Activated B cell treated with CpG ODN at 0.5 μM for 24 hours (primary cell): ENCODE measurements around the gene SLC18A3. TPM values are rescaled to one million over a fixed set of nuclear protein-coding genes. Genes with fewer than 3 reads are reported as not detected.

Experiments
- ATAC-seq: fragments of 200-7000 bp; cut with Tn5 transposase; one replicate; pipeline ENCODE4 v1.10.0; 2021; ENCODE audit warnings: low read depth, mild to moderate bottlenecking, moderate library complexity
- CTCF ChIA-PET: fragments of 350-600 bp; sonication (Branson Sonifier 250); formaldehyde crosslinking; loops from one replicate; lab custom pipeline; 2021; ENCODE audit warnings: antibody characterized with exemption; lab: Charles Lee
- POLR2A ChIA-PET: fragments of 350-600 bp; sonication (Branson Sonifier 250); formaldehyde crosslinking; loops from one replicate; lab custom pipeline; 2021; ENCODE audit warnings: antibody characterized with exemption; lab: Charles Lee
- DNase-seq: peaks from one replicate; pipeline ENCODE4 v3.0.0; 2022
- H3K27ac Mint-ChIP-seq: one replicate; pipeline ENCODE4 v1.8.0; 2020; ENCODE audit warnings: mixed read lengths
- H3K27me3 Mint-ChIP-seq: one replicate; pipeline ENCODE4 v1.8.0; 2021; ENCODE audit warnings: mixed read lengths
- H3K36me3 Mint-ChIP-seq: one replicate; pipeline ENCODE4 v1.8.0; 2021; ENCODE audit warnings: low read depth, mixed read lengths
- H3K4me1 Mint-ChIP-seq: one replicate; pipeline ENCODE4 v1.8.0; 2021; ENCODE audit warnings: mixed read lengths
- H3K4me3 Mint-ChIP-seq: one replicate; pipeline ENCODE4 v1.8.0; 2020; ENCODE audit warnings: mild to moderate bottlenecking, mixed read lengths
- H3K9me3 Mint-ChIP-seq: one replicate; pipeline ENCODE4 v1.8.0; 2020; ENCODE audit warnings: mixed read lengths
- CTCF ChIP-seq: fragments of 200-600 bp; IDR thresholded peaks from one replicate; pipeline ENCODE4 v1.8.0; 2022; ENCODE audit warnings: antibody characterized with exemption, mild to moderate bottlenecking
- intact Hi-C: fragments of 100-400 bp; cut with micrococcal nuclease; formaldehyde crosslinking; loops from one replicate; pipeline ENCODE4 v1.15.1; 2024
- total RNA-seq: library from RNA; stranded (reverse); gene quantifications from 2 replicates; pipeline ENCODE4 v1.2.3, GENCODE V29; 2022

Gene SLC18A3
- total RNA-seq, 1 donor from 2014 or later, result not detected

GRCh38 chr10:49625411-49625810 is 15.3 kb downstream of the SLC18A3 start:
- H3K4me1 Mint-ChIP-seq, result no peaks in the 10 kb centered on the region
- ChIA-PET CTCF (no interaction called here), POLR2A (no interaction called here)
- H3K9me3 Mint-ChIP-seq, result no peaks in the 10 kb centered on the region
- H3K36me3 Mint-ChIP-seq, result no peaks in the 10 kb centered on the region
- intact Hi-C loops, result no loop called here
- ATAC-seq, result no peak
- no peak for TF ChIP-seq CTCF
- H3K27me3 Mint-ChIP-seq, result no peaks in the 10 kb centered on the region
- H3K27ac Mint-ChIP-seq, result no peak overlapping the region
- no peak for DNase-seq
- H3K4me3 Mint-ChIP-seq, result no peak overlapping the region

- POLR2A ChIA-PET, result no interaction called here
- Mint-ChIP-seq H3K9me3 (no peaks in the 10 kb centered on the region), H3K27ac (no peak overlapping the region), H3K36me3 (no peaks in the 10 kb centered on the region), H3K4me3 (no peak overlapping the region), H3K27me3 (no peaks in the 10 kb centered on the region), H3K4me1 (no peaks in the 10 kb centered on the region)
- DNase-seq (no peak), ATAC-seq (no peak)
- intact Hi-C loops, result no loop called here
- TF ChIP-seq CTCF, result no peak
- CTCF ChIA-PET, result no interaction called here
Observed at GRCh38 chr10:49627038-49627437, 16.9 kb downstream of the SLC18A3 start.

GRCh38 chr10:49627644-49628247 is 17.6 kb downstream of the SLC18A3 start:
- POLR2A ChIA-PET, result no interaction called here
- no peaks in the 10 kb centered on the region for H3K4me1 Mint-ChIP-seq
- DNase-seq (no peak), ATAC-seq (no peak)
- no peaks in the 10 kb centered on the region for H3K9me3 Mint-ChIP-seq
- H3K27me3 Mint-ChIP-seq, result no peaks in the 10 kb centered on the region
- TF ChIP-seq CTCF, result no peak
- no peak overlapping the region for H3K27ac Mint-ChIP-seq
- intact Hi-C loops, result no loop called here
- H3K36me3 Mint-ChIP-seq, result no peaks in the 10 kb centered on the region
- CTCF ChIA-PET, result no interaction called here
- H3K4me3 Mint-ChIP-seq, result no peak overlapping the region

- no peak for DNase-seq
- Mint-ChIP-seq H3K9me3 (no peaks in the 10 kb centered on the region), H3K4me1 (no peaks in the 10 kb centered on the region), H3K27me3 (no peaks in the 10 kb centered on the region), H3K27ac (no peak overlapping the region), H3K4me3 (no peak overlapping the region), H3K36me3 (no peaks in the 10 kb centered on the region)
- ATAC-seq, result no peak
- intact Hi-C loops, result no loop called here
- POLR2A ChIA-PET, result no interaction called here
- CTCF ChIA-PET, result no interaction called here
- TF ChIP-seq CTCF, result no peak
Observed at GRCh38 chr10:49628599-49628998, 18.5 kb downstream of the SLC18A3 start.

GRCh38 chr10:49629431-49629881 is 19.3 kb downstream of the SLC18A3 start:
- H3K9me3 Mint-ChIP-seq, result no peaks in the 10 kb centered on the region
- POLR2A ChIA-PET, result no interaction called here
- H3K27ac Mint-ChIP-seq, result no peak overlapping the region
- no peak overlapping the region for H3K4me3 Mint-ChIP-seq
- no peak for TF ChIP-seq CTCF
- no peaks in the 10 kb centered on the region for H3K4me1 Mint-ChIP-seq
- DNase-seq (no peak), ATAC-seq (no peak)
- no peaks in the 10 kb centered on the region for H3K27me3 Mint-ChIP-seq
- CTCF ChIA-PET, result no interaction called here
- H3K36me3 Mint-ChIP-seq, result no peaks in the 10 kb centered on the region
- intact Hi-C loops, result no loop called here
